ENCODE results near the gene MIPOL1.
"Not testable (repeated sequence)": the region's sequence is repeated elsewhere in the genome, so short reads cannot be mapped to it uniquely, and the experiment has no call there.

Gene MIPOL1, protein sequence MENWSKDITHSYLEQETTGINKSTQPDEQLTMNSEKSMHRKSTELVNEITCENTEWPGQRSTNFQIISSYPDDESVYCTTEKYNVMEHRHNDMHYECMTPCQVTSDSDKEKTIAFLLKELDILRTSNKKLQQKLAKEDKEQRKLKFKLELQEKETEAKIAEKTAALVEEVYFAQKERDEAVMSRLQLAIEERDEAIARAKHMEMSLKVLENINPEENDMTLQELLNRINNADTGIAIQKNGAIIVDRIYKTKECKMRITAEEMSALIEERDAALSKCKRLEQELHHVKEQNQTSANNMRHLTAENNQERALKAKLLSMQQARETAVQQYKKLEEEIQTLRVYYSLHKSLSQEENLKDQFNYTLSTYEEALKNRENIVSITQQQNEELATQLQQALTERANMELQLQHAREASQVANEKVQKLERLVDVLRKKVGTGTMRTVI

DNA sequence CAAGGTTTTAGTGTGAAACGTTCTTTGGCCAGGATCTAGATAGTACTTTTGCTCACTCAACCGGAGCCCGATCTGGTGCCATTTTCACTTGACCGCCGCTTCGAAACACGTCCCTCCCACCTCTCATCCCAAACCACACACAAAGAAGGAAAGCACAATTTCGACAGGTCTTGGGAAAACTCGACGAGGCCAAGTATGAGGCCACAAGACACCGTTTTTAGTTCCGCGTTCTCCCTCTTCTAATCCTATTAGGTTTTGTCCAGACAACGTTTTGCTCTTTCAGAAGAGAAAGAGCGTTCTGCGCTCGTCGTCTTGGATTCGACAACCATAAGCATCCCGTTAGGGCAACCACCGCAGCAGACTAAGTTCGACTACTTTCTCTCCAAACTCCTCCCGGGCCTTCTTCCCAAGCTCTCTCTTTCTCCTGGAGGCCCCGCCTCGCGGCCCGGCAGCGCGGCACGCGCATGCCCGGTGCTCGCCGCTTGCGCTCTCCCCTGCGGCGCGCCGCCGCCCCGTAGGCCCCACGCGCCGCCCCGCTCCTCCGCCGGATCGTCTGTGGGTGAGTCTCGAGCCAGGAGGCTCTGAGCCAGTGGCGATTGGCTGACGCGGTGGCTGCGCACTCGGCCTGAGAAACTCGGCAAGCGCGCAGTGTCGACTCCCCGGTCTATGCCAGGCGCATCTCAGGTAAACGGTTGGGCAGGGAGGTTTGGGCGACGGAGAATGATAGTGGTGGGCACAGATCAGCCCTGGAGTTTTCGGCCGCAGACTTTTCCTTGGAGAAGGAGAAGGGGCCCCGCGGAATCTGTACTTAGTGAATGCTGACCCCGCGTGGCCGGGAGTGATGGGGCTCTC, at the start of gene MIPOL1:
Gene MIPOL1 (plus strand): TSS at position 517 of the 852 bp plus-strand sequence. CDS start 49,952 bp downstream, outside the sequence.
- DNase-seq: peak; percentile 89

DNA sequence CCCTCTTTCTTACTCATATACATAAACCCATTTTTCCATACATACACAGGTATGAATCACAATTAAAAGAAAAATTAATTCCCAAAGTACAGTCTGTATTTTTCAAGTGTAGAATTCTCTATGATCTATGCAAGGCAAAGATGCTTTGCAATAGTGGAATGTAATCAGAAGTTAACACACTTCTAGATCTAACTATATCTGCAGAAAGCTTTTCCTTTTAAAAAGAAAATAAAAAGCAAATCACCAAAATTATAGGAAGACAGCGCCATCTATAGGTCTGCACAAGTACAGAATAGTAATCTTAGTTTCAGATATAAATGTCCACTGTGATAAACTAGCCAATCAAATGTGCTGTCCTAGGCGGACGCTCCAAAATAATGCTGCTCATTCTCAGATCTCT, 47.3 kb upstream of the MIPOL1 start:
- peak; percentile 56 for DNase-seq

DNA sequence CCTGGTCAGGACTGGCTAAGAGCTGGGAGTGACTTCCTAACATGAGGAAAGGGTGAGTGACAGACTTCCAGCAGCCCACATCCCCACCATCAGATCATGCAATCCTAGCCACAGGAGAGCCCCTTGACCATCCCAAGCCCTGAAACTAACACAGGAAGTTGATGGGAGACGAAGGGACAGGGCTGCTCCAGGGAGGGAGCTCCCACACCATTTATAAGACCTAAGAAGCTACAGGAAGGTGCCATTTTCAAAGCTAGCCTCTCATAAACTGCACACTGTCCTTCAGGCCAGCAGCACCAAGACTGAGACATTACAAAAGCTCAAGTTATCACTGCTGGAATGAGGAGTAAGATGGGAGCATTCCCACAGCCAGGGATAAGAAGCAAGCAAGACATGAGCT, 44.7 kb upstream of the MIPOL1 start:
- no peak for DNase-seq

DNA sequence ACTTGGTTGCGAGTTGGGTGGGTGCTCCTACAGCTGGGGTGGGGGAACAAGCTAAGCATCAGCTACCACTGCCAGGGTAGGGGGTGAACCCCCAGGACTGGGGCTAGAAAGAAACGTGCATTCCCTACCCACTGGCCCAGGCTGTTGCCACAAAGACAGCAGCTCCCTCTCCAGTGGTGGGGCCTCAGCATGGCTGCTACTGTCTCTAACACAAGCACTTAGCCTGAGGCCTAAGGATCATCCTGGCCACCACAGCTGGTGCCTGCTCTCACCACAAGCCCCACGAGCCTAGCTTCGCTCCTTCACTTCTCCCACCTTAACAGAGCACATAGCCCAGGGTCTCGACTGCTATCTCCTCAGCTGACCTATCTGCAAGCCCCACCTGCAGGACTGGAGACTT, 44.3 kb upstream of the MIPOL1 start:
- no peak for DNase-seq

DNA sequence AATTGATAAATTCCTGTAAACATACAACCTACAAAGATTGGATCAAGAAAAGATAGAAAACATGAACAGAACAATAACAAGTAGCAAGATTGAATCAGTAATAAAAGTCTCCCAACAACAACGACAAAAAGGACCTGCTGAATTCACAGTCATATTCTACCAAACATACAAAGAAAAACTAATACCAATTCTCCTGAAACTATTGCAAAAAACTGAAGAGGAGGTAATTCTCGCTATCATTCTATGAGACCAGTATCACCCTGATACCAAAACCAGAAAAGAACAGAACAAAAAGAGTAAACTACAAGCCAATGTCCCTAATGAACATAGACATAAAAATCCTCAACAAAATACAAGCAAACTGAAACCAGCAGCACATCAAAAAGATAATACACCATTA, 39.8 kb upstream of the MIPOL1 start:
- DNase-seq: no peak

DNA sequence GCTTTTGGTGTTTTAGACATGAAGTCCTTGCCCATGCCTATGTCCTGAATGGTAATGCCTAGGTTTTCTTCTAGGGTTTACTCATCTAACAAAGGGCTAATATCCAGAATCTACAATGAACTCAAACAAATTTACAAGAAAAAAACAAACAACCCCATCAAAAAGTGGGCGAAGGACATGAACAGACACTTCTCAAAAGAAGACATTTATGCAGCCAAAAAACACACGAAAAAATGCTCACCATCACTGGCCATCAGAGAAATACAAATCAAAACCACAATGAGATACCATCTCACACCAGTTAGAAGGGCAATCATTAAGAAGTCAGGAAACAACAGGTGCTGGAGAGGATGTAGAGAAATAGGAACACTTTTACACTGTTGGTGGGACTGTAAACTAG, 35.4 kb upstream of the MIPOL1 start:
- DNase-seq: not testable (repeated sequence)

DNA sequence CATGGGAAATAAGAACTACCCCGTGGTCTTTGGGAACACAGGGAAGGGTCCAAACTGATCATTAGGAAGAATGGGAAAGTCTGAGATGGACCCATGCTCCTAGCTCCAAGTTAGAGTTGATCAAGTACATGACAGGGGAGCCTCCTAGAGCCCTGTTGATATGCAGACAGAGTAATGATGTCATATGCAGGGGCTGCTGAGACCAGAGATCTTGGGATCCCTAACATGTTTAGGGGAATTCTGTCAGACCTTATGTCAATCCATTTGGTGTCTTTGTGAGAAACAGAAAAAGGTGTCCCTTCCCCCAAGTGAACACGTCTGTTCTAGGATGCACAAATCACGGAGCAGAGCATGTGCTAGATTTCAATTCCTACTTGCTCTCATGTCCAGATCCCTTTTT, 31.9 kb upstream of the MIPOL1 start:
- no peak for DNase-seq

DNA sequence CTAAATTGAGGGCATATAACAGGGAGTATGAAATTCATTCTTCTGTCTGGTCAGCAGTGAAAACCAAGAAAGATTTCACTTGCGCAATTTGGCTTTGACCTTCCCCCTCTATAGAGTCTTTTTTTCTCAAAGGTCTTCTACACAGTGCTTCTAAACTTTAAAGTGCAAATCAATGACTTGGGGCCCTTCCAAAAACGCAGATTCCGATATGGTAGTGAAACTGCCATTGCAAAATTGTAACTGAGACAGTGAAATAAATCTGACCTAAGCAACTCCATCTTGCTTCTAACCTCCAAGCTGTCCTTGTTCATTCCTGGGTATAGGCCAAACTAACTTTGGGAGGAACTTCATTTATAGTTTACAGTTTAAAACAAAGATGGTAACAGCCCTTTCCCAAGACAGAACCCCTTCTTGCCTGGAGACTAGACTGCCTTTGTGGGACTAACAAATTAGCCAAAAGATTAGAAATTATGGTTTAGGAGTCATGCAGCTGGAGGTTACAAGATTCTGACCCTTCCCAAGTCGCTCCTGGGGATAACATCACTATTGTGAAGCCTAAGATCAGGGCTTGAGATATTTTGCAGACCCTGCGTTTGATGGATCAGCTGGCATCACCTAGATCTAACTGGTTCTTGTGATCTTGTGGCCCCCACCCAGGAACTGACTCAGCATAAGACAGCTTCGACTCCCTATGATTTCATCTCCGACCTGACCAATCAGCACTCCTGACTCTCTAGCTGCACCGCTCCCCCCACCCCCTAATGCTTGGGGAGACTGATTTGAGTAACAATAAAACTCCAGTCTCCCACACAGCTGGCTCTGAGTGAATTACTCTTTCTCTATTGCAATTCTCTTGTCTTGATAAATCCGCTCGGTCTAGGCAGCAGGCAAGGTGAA, 30.3 kb upstream of the MIPOL1 start:
- DNase-seq: no peak

- DNase-seq: no peak
Observed at GRCh38 chr14:37168721-37169120, 29.0 kb upstream of the MIPOL1 start.

DNA sequence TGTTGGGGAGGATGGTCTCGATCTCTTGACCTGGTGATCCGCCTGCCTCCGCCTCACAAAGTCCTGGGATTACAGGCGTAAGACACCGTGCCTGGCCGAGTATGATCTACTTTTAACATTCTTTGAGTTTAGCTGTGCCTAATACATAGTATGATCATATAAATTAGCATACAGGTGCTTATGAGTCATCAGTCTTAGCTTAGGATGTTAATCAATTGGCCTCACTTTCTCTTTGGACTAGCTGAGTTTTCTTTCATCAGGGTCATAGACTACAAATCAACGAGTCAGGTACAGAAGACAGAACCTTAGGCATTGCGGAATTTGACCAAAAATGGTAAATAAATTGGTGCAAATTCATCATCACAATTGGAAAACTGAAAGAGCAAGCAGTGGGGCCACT, 27.5 kb upstream of the MIPOL1 start:
- peak; percentile 13 for DNase-seq

DNA sequence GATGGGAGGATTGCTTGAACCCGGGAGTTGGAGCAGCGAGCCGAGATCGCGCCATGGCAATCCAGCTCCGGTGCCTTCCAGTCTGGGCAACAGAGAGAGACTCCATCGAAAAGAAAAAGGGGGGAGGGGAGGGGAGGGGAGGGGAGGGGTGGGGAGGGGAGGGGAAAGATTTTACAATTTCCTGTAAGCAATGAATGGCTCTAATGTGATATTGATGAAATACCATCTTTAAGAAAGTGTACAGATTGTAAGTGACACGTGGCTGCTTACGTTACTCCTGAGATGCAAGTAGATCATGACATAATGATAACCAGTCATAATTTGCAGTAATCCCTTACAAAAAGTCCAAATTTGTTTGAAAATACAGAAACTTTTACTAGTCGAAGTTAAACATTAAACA, 26.7 kb upstream of the MIPOL1 start:
- no peak for DNase-seq

DNA sequence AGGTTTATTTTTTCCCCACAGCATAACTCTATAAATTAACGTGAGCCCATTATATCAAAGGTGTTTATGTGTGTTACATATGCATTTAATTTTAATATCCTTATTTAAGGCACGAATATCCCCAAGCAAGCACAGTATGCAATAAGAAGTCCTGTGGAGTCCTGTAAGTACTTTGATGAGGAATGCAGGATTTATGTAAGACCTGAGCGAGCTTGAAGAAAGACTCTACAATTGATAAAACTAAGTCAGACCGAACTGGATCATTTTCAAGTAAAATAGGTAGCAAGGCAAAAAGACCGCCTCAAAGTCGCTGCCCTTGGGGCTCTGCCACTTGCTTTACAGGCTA, 26.1 kb upstream of the MIPOL1 start:
- DNase-seq: no peak

DNA sequence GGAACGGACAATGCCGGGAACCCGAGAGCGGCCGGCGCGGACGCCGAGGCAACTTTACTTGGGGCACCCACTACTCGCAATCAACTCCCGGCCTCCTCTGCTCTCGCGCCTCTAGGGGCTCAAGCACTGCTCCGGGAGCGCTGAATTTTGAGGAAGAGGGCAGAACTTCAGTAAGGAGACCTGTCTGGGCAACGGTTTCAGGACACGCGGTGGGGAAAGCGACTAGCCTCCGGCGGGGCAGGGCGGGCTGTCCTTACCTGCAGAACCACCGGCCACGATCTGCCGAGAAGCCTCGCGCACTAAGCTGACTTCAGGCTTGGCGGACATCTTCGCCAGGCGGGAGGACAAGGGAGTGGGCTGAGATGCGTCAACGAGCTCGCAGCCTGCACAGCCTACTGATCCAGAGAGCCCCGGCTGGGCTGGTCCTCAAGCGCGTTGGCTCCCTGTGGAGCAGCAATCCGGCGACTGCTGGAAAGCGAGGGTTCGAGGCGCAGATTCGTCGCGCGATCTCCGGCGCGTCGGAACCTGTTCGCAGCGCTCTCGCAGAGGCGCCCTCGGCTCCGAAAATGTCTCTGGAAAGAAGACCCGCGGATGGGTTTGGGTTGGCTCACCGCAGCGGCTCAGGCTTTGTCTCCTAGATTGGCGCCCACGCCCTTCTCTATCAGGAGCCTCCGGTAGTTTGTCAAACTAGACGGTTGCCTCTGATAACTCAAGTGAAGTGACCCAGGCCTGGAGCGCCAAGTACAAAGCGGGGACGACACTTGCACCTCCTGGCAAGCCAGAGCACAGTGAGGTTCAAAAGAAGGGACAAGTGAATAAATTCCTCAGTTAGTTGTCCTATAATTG, 25.5 kb upstream of the MIPOL1 start, which contains the start of gene SLC25A21:
Gene SLC25A21 (minus strand): TSS at position 583 of the 846 bp plus-strand sequence.
- peak; percentile 84 for DNase-seq

DNA sequence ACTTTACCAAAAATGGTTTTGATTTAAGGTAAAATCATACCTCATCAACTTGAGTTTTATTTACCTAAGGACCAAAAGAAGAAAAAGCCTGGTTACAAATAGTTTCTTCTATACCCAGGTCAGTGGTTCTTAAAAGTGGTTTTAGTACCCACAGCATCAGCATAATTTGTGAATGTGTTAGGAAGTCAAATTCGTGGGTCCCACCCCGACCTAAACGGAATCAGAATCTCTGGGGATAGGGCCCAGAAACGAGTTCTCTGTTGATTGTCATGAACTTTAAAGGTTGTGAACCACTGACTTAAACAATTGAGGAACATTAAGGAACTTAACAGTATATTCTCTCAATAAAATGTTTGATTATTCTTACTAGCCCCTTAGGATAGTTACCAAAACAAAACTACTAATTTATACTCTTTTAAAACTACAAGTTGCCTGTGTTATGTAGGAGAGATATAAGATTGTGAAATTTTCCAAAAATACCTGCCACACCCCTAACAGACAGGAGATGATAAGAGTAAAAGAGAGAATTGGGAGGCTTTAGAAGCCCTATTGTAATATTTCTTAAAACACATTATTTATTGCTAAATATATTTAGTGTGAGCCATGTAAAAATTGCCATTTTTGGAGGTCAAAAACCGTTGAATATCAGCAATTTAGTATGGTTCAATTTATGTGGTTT, 24.7 kb upstream of the MIPOL1 start:
- DNase-seq: peak; percentile 8

GRCh38 chr14:37179896-37180502, 17.7 kb upstream of the MIPOL1 start:
- no peak for DNase-seq

- not testable (repeated sequence) for DNase-seq
Observed at GRCh38 chr14:37180886-37181285, 16.9 kb upstream of the MIPOL1 start.

- no peak for DNase-seq
Observed at GRCh38 chr14:37181441-37181840, 16.3 kb upstream of the MIPOL1 start.

- DNase-seq: not testable (repeated sequence)
Observed at GRCh38 chr14:37184520-37184919, 13.2 kb upstream of the MIPOL1 start.

DNA sequence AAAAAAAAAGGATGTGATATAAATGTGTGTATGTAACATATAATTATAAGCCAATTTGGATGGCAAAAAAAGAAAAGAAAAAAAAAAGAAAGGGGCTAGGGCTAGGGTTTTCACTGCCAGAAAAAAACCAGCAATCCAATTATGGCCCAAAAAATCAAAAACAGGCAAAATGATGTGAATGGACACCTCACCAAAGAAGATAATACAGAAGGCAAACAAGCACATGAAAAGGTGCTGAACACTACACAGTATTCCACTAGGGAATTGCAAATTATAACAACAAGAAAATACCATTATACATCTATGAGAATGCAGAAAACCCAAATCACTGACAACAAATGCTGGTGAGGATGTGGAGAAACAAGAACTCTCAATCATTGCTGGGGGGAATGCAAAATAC, 12.1 kb upstream of the MIPOL1 start:
- DNase-seq: no peak

DNA sequence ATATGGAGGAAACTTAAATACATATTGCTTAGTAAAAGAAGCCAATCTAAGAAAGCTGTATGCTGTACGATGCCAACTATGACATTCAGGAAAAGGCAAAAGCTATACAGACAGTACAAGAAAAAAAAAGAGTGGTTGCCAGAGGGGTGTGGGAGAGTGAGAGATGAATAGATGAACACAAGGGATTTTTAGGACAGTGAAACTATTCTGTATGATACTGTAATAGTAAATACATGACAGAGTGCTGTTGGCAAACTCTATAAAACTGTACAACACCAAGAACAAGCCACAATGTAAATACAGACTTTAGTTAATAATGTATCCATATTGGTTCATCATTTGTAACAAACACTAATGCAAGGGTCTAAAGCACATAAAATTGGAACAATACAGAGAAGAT, 10.9 kb upstream of the MIPOL1 start:
- no peak for DNase-seq

DNA sequence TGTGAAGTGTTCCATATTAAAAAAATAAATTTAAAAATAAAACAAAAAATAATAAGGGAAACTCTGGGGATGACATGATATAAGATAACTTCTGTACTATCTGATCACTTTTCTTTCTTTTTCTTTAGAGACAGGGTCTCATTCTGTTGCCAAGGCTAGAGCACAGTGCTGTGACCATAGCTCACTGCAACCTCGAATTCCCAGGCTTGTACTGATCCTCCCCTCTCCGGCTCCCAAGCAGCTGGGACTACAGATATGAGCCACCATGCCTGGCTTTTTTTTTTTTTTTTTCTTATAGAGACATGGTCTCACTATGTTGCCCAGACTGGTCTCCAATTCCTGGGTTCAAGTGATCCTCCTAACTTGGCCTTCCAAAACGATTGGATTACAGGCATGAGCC, 10.4 kb upstream of the MIPOL1 start:
- no peak for DNase-seq
